HG02642 (cell line): Measurements from ENCODE around the gene LAMP2.

Source experiments
- ATAC-seq: cut with Tn5 transposase; IDR thresholded peaks from one replicate; pipeline ENCODE4 v1.9.1; 2021; ENCODE audit warnings: mild to moderate bottlenecking; ENCODE audit not compliant: unreplicated experiment, poor library complexity

LAMP2 gene

DNA sequence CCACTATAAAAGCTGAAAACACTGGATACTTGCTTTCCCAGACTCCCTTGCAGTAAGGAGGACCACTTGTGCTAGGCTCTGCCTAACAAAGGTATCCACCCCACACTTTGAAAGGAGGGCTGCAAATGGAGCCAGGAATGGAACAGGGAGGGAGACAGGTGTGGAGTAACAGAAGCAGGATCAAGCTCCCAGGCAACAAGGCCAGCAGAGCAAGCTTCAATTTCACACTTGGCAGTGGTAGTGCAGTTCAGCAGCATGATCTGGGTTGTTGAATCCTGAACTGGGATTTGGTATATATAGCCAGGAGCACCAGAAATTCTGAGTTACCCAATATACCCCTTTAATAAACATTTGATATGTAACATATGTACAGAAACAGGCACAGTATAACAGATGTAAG lies 9.8 kb downstream of the LAMP2 start:
- ATAC-seq = no peak

DNA sequence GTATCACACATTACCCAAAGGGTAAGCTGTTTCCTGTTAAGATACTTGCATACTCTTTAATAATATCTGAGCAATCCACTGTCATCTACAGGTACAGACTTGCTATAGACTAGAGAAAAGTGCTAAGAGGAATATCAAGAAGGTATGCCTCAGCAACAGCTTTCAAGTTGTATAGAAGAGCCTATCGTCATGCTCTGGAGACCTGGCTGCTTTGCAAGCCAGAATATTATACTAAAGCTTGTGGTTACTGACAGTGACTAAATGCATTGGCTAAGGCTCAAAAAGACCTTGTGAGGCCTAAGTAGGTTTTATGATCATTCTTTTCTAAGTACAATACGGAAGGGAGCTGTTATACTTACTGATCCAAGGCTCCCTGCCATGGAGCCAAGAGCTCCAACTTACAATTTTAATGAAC lies 11.3 kb downstream of the LAMP2 start:
- ATAC-seq = peak; percentile 77

- no peak for ATAC-seq
Observed at GRCh38 chrX:120456973-120457372, 12.1 kb downstream of the LAMP2 start.

DNA sequence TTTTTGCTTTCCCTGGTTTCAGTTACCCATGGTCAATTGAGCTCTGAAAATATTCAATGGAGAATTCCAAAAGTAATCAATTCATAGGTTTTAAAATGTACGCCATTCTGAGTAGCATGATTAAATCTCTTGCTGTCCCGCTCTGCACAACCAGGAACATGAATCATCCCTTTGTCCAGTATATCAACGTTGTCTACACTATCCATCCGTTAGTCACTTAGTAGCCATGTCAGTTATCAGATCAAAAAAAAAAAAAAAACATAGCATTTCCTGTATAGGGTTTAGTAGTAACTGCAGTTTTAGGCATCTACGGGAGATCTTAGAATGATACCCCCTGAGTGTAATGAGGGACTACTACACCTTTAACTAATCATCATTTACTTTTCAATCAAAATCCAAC lies 15.1 kb downstream of the LAMP2 start:
- ATAC-seq = no peak

DNA sequence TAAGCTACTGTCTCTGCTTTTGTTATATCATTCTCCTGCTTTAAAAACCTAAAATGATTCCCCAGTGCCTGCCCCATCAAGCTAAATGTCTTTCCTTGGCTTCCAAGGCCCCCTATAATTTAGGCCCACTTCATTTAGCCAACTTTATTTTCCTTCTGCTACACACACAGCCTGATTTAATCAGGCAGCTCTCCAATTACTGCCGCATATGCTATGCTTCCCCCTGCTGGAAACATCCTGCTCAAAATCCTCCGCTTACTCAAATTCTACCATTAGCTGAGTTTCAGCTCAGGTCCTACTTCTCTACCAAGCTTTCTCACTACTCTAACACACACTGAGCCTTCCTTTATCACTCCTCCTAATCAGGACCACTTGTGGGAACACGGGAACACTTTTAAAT lies 17.0 kb downstream of the LAMP2 start:
- no peak for ATAC-seq

DNA sequence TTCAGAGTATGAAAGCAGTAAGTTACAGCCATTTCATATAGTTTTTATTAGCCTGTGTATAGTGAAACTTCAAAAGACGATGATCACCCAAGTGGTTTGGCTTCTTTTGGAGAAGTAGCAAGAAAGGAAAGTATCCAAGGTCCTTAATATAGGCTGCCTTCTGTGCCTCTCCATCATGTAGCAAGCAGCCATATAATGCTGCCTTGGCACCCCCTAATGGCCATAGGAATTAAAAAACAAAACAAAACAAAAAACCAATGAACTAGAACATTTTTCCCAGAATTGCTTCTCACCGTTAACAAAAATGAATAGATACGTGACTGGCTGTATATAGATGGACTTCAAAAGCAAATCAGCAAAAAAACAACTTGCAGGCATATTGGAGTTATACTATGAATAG lies 18.9 kb downstream of the LAMP2 start:
- no peak for ATAC-seq

DNA sequence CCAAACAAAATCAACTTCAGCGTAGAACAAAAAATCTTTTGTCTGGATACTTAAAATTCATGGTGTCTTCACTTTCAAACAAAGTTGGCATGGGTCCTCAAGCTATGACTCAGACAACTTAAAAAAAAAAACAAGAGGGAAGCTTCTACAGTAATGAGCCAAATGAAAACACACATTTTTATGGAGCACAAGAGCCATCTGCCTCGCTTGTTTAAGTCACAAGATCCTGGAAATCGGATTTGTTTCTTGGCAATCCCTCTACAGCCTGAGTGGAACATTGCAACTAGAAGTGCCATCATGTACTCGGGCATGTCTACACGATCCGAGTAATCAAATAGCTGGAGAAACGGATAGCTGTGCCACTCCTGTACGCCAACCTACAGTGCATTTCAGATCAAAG lies 22.6 kb downstream of the LAMP2 start:
- ATAC-seq = no peak

DNA sequence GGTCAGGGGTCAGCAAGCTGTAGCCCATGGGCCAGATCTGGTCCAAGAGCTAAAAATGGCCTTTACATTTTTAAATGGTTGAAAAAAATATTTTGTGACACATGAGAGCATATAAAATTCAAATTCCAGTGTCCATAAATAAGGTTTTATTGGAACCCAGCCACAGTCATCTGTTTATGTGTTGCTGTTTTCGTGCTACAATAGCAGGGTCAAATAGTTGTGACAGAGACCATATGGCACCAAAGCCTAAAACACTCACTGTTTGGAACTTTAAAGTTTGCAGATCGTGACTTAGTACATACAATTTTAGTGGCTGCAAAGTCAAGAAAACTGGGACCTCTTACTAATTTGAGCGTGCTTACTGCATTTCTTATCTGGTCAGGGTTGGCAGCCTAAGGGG lies 29.2 kb downstream of the LAMP2 start:
- ATAC-seq = no peak

DNA sequence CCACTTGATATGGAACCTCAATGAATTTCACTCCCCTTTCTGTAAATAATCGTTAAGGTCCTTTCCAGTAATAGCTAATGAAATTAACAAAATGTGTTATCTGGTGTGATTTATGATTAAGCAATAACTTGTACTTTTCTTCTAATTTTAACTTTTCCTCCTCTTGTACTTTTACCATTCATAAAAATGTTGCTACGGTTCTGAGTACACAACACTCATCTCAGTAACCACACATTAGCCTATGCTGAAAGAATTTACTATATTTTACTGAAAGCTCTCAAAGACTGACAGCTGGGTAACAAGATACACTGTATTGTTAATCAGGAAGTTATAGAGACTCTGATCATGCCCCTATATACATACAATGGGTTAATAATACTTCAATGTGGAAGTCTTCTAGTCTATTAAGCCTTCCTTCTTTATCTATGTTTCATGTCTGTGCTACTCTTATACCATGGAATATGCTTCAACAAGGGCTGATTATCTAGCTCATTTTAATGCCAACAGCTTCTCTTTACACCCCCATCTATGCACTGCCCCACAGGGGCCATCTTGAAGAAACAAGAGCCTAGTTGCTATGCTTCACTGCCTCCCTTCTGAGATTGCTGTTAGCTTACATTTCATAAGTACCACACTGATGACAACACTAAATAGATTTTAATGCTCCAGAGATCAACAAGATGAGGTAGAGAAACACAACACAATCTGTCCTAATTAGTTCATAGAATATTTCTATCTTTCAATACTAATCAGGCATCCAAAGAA lies 39.1 kb downstream of the LAMP2 start:
- ATAC-seq = no peak

DNA sequence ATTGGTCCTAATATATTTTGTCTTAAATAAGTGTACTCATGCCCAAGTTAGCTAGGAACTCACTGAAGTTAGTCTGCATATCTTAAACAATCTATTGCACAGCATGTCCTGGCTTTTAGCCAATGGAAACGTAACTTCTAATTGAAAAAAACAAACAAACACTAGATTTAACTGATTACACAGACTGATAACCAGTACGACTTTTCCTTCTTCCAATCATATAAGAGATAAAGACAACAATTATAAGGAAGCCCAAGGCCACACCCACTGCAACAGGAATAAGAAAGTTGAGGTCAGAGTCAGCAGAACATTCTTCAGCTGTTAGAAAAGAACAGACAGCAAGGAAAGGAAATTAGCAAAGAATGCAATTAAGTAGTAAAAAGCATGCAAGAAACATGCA lies 40.8 kb downstream of the LAMP2 start:
- ATAC-seq = no peak

- ATAC-seq = no peak
Observed at GRCh38 chrX:120426599-120426998, 42.5 kb downstream of the LAMP2 start.

- no peak for ATAC-seq
Observed at GRCh38 chrX:120419463-120419862, 49.6 kb downstream of the LAMP2 start.

GRCh38 chrX:120408168-120408567 lies 60.9 kb downstream of the LAMP2 start:
- ATAC-seq = no peak

GRCh38 chrX:120406638-120407037 lies 62.5 kb downstream of the LAMP2 start:
- no peak for ATAC-seq

- ATAC-seq = no peak
Observed at GRCh38 chrX:120402369-120402768, 66.7 kb downstream of the LAMP2 start.

GRCh38 chrX:120401301-120401700 lies 67.8 kb downstream of the LAMP2 start:
- no peak for ATAC-seq

GRCh38 chrX:120380699-120381098 lies 88.4 kb downstream of the LAMP2 start:
- ATAC-seq = no peak

GRCh38 chrX:120379937-120380681 lies 89.0 kb downstream of the LAMP2 start:
- no peak for ATAC-seq

GRCh38 chrX:120378570-120378969 lies 90.5 kb downstream of the LAMP2 start:
- ATAC-seq = no peak
